NCI-H2196 treated with DMSO at 0.1 percent for 48 hours (cell line): ENCODE data around the gene TBX10.

Source experiments
- DNase-seq: peaks from one replicate; lab custom pipeline; 2025; ENCODE audit not compliant: unreplicated experiment; lab: John Stamatoyannopoulos, UW

Gene TBX10

GRCh38 chr11:67581469-67581868, 58.1 kb downstream of the TBX10 start:
- DNase-seq = no peak
